K562 (cell line): Measurements from ENCODE around the gene NFRKB.

ENCODE experiments used
- BRCA1 ChIP-seq, 2 experiments: fragments of 450-650 bp in 1 of 2; sonication (generic) in 1 of 2; formaldehyde crosslinking in 1 of 2; IDR thresholded peaks; 2 replicates each; pipeline versions ENCODE4 v1.5.0 to v1.6.1; 2017 to 2020; ENCODE audit warnings: mild to moderate bottlenecking in 1 of 2, missing genetic modification reagents in 1 of 2
- FOXJ3 ChIP-seq: sonication (generic); formaldehyde crosslinking; IDR thresholded peaks from 2 replicates; pipeline ENCODE4 v1.4.0; 2020; ENCODE audit warnings: mild to moderate bottlenecking, missing genetic modification reagents
- MAX ChIP-seq: sonication (generic); formaldehyde crosslinking; IDR thresholded peaks from 2 replicates; pipeline ENCODE4 v1.9.0; 2022; ENCODE audit warnings: mild to moderate bottlenecking, missing genetic modification reagents
- POLR2A ChIP-seq: fragments of 450-650 bp; conservative IDR thresholded peaks from 2 replicates; pipeline ENCODE4 v1.6.1; 2016
- POLR2AphosphoS5 ChIP-seq: IDR thresholded peaks from 2 replicates; pipeline ENCODE4 v1.6.1; 2011; ENCODE audit warnings: mild to moderate bottlenecking, low read depth, low read length, moderate library complexity; ENCODE audit not compliant: control insufficient read depth, insufficient read depth
- TAF15 ChIP-seq: fragments of 200-400 bp; formaldehyde crosslinking; IDR thresholded peaks from 2 replicates; pipeline ENCODE4 v1.6.1; 2017; ENCODE audit warnings: mild to moderate bottlenecking, low read depth, low read length, moderate library complexity
- ZNF165 ChIP-seq: fragments of 250-450 bp; sonication (Bioruptor Pico); IDR thresholded peaks from 2 replicates; pipeline ENCODE4 v1.4.0; 2020; ENCODE audit warnings: borderline replicate concordance
- ZNF280A ChIP-seq: fragments of 450-650 bp; IDR thresholded peaks from 2 replicates; pipeline ENCODE4 v1.6.1; 2018; ENCODE audit warnings: mild to moderate bottlenecking, low read depth; ENCODE audit not compliant: partially characterized antibody

GRCh38 chr11:129932381-129933067, 37.1 kb upstream of the NFRKB start:
- TF ChIP-seq ZNF280A (no peak), ZNF165 (CRISPR knock-in tag) (no peak), BRCA1 (IDR thresholded peaks at IDR 0.05) (no peak), BRCA1 (CRISPR knock-in tag; IDR thresholded peaks at IDR 0.05) (no peak), FOXJ3 (no peak), TAF15 (no peak), MAX (CRISPR knock-in tag) (no peak), POLR2A (no peak), POLR2AphosphoS5 (no peak)
